Measurements from ENCODE around the gene CLCF1. TPM values are rescaled to one million over a fixed set of nuclear protein-coding genes. Genes with fewer than 3 reads are reported as not detected.
A peak's percentile ranks its signal among the peaks of the same experiment; 100 is the strongest.

CLCF1 gene
- total and polyA plus RNA-seq, 10 of the 15 experiments (the other 5 are each of a cell fraction or from before 2014, with no cell fraction given), result 0.16 to 2.1 (median 0.63) TPM; not detected in 1

GRCh38 chr11:67420646-67421429 lies 47.4 kb upstream of the CLCF1 start:
- Histone ChIP-seq H4K20me1 (ENCODE audit: control insufficient read depth, insufficient read depth) (no peaks in the 10 kb centered on the region), H3K27me3 (replicated peaks in 1 of 2; ENCODE audit: control insufficient read depth in 2 of 2, insufficient read depth in 2 of 2, low read length in 1 of 2) (peaks cover 0 to 3% of the 10 kb centered on the region in 2 experiments; a peak in 2 of 4 replicates), H3K27ac (ENCODE audit: control insufficient read depth, insufficient read depth) (no peak overlapping the region; the same call in 1 of the 2 replicates), H3K79me2 (ENCODE audit: control insufficient read depth, insufficient read depth, low read length) (no peaks in the 10 kb centered on the region), H2AFZ (ENCODE audit: control insufficient read depth, low read depth, low read length) (peak overlapping the region; percentile 76), H3K4me1 (ENCODE audit: control insufficient read depth, insufficient read depth, low read length) (peaks cover 2% of the 10 kb centered on the region; the same call in 1 of the 2 replicates), H3K4me3 (peak overlapping the region; percentile 71), H3K9me3 (replicated peaks; ENCODE audit: control insufficient read depth, insufficient read depth, low read length) (no peaks in the 10 kb centered on the region), H3K9ac (ENCODE audit: control insufficient read depth, insufficient read depth, low read length) (peak overlapping the region; percentile 21; the same call in 1 of the 2 replicates), H3K36me3 (ENCODE audit: control insufficient read depth in 2 of 2, insufficient read depth in 2 of 2, low read length in 1 of 2) (no peaks in the 10 kb centered on the region), H3K4me2 (ENCODE audit: control insufficient read depth, insufficient read depth) (peak overlapping the region; percentile 91)
- POLR2A ChIA-PET, result interaction anchor here (0.5 to 3.9 kb wide), 12 partner anchors 11 to 676 kb away, joined by 3 to 28 read pairs (median 5); partner anchors contain the start of genes PPP1CA, PTPRCAP and TBC1D10C
- SMC1A ChIA-PET (ENCODE audit: uncharacterized antibody, unreplicated experiment), result interaction anchor here (0.6 to 1.5 kb wide), 7 partner anchors 8 to 69 kb away, joined by 3 to 7 read pairs (median 3); partner anchors contain the start of gene TBC1D10C
- RAD21 ChIA-PET (ENCODE audit: unreplicated experiment), result interaction anchor here (0.9 to 2.4 kb wide), 6 partner anchors 15 to 67 kb away, joined by 3 to 8 read pairs (median 4); partner anchors contain the start of genes POLD4, PPP1CA and RAD9A
- DNase-seq (ENCODE audit: low read depth, low spot score) (no peak), FAIRE-seq (peak; percentile 75), ATAC-seq (peak; percentile 94)
- WGBS (ENCODE audit: insufficient coverage, insufficient replicate concordance, low lambda C conversion rate, missing lambda C conversion rate), result 2% methylated on average over 47 of the region's 97 CpGs
- intact Hi-C loops (cut with micrococcal nuclease; ENCODE audit: unreplicated experiment) (no loop called here), in situ Hi-C loops (cut with MboI) (no loop called here)
- no TSS peak for BruUV-seq (replicated peaks)
- CTCF ChIA-PET, result interaction anchor here (1.1 to 1.5 kb wide), 2 partner anchors 14 to 16 kb away, joined by 4 to 5 read pairs; partner anchors contain the start of gene PTPRCAP
- TF ChIP-seq POU2F2 (IDR thresholded peaks at IDR 0.05; ENCODE audit: borderline replicate concordance, low read depth, low read length) (no peak), JUND (IDR thresholded peaks at IDR 0.05; ENCODE audit: low read depth, low read length) (no peak), TBL1XR1 (IDR thresholded peaks at IDR 0.05; ENCODE audit: low read depth, low read length) (no peak), GABPA (IDR thresholded peaks at IDR 0.05; ENCODE audit: low read depth) (no peak), CEBPZ (IDR thresholded peaks at IDR 0.05; ENCODE audit: low read depth, low read length) (no peak), NFYA (IDR thresholded peaks at IDR 0.05; ENCODE audit: borderline replicate concordance, low read depth, low read length) (no peak), KDM1A (IDR thresholded peaks at IDR 0.05; ENCODE audit: borderline replicate concordance) (no peak), POLR2AphosphoS2 (IDR thresholded peaks at IDR 0.05; ENCODE audit: low read depth, low read length) (no peak), WRNIP1 (IDR thresholded peaks at IDR 0.05; ENCODE audit: borderline replicate concordance, low read depth, low read length) (no peak), RELB (IDR thresholded peaks at IDR 0.05; ENCODE audit: low read depth) (no peak), NFYB (IDR thresholded peaks at IDR 0.05; ENCODE audit: insufficient read depth, low read depth, low read length) (no peak), SMAD1 (IDR thresholded peaks at IDR 0.05; ENCODE audit: low read depth, partially characterized antibody) (no peak), MAX (IDR thresholded peaks at IDR 0.05; ENCODE audit: low read depth, low read length) (peak; percentile 35; the same call in 1 of the 2 replicates), ASH2L (IDR thresholded peaks at IDR 0.05; ENCODE audit: borderline replicate concordance, low read depth) (no peak), IKZF2 (IDR thresholded peaks at IDR 0.05) (no peak), SIN3A (IDR thresholded peaks at IDR 0.05; ENCODE audit: low read depth, low read length) (no peak), HDAC6 (IDR thresholded peaks at IDR 0.05; ENCODE audit: unreplicated experiment) (no peak), TCF12 (IDR thresholded peaks at IDR 0.05; ENCODE audit: low read depth, low read length) (peak; percentile 91)
